GM12878 (cell line): Measurements from ENCODE around the gene NOM1.

Experiments used
- CEBPB ChIP-seq, 2 experiments: fragments of 150-350 bp in 1 of 2; IDR thresholded peaks; 2 replicates each; pipeline ENCODE4 v1.6.1; 2012 to 2014; ENCODE audit warnings: low read depth in 2 of 2, low read length in 2 of 2, borderline replicate concordance in 1 of 2, inconsistent platforms in 1 of 2
- CHD1 ChIP-seq: IDR thresholded peaks from 2 replicates; pipeline ENCODE4 v1.6.1; 2012; ENCODE audit warnings: low read depth, low read length, improper control_type of control experiment
- CREM ChIP-seq: IDR thresholded peaks from 2 replicates; pipeline ENCODE4 v1.6.1; 2014; ENCODE audit warnings: antibody characterized with exemption, low read depth
- CTCF ChIP-seq, 3 experiments: IDR thresholded peaks in 2 of 3; conservative IDR thresholded peaks in 1 of 3; 2 replicates each; pipeline ENCODE4 v1.5.1; 2011; ENCODE audit warnings: low read depth in 3 of 3, low read length in 3 of 3, mild to moderate bottlenecking in 3 of 3, control low read depth in 2 of 3, moderate library complexity in 2 of 3, inconsistent platforms in 1 of 3, mixed read lengths in 1 of 3; ENCODE audit not compliant: control insufficient read depth in 2 of 3, insufficient read depth in 1 of 3; ENCODE audit errors: extremely low read depth in 1 of 3
- DPF2 ChIP-seq: fragments of 450-650 bp; IDR thresholded peaks from 2 replicates; pipeline ENCODE4 v1.6.1; 2017; ENCODE audit warnings: mild to moderate bottlenecking
- POLR2A ChIP-seq: IDR thresholded peaks from 2 replicates; pipeline ENCODE4 v1.6.1; 2011; ENCODE audit warnings: low read depth, mild to moderate bottlenecking, low read length
- SIN3A ChIP-seq: IDR thresholded peaks from 2 replicates; pipeline ENCODE4 v1.6.1; 2012; ENCODE audit warnings: low read depth, low read length, improper control_type of control experiment
- SKIL ChIP-seq: fragments of 450-650 bp; IDR thresholded peaks from 2 replicates; pipeline ENCODE4 v1.6.1; 2017; ENCODE audit warnings: mild to moderate bottlenecking, low read depth, inconsistent platforms; ENCODE audit not compliant: poor library complexity, severe bottlenecking
- SMC3 ChIP-seq: IDR thresholded peaks from 2 replicates; pipeline ENCODE4 v1.6.1; 2011; ENCODE audit warnings: low read length, improper control_type of control experiment, borderline replicate concordance
- SRF ChIP-seq, 2 experiments: IDR thresholded peaks; 2 replicates each; pipeline ENCODE4 v1.6.1; 2011; ENCODE audit warnings: low read depth in 2 of 2, low read length in 2 of 2, mild to moderate bottlenecking in 1 of 2, moderate library complexity in 1 of 2
- TARDBP ChIP-seq: IDR thresholded peaks from 2 replicates; pipeline ENCODE4 v1.6.1; 2016; ENCODE audit warnings: borderline replicate concordance
- ZBTB33 ChIP-seq: fragments of 450-650 bp; IDR thresholded peaks from 2 replicates; pipeline ENCODE4 v1.6.1; 2017; ENCODE audit warnings: mild to moderate bottlenecking
- TF ChIP-seq, protein P1 (sequence below): IDR thresholded peaks from 2 replicates; pipeline ENCODE4 v1.6.1; 2012; ENCODE audit warnings: low read depth, low read length, improper control_type of control experiment
- TF ChIP-seq, protein P2 (sequence below): fragments of 450-650 bp; IDR thresholded peaks from 2 replicates; pipeline ENCODE4 v1.6.1; 2017; ENCODE audit warnings: mild to moderate bottlenecking, moderate library complexity

DNA sequence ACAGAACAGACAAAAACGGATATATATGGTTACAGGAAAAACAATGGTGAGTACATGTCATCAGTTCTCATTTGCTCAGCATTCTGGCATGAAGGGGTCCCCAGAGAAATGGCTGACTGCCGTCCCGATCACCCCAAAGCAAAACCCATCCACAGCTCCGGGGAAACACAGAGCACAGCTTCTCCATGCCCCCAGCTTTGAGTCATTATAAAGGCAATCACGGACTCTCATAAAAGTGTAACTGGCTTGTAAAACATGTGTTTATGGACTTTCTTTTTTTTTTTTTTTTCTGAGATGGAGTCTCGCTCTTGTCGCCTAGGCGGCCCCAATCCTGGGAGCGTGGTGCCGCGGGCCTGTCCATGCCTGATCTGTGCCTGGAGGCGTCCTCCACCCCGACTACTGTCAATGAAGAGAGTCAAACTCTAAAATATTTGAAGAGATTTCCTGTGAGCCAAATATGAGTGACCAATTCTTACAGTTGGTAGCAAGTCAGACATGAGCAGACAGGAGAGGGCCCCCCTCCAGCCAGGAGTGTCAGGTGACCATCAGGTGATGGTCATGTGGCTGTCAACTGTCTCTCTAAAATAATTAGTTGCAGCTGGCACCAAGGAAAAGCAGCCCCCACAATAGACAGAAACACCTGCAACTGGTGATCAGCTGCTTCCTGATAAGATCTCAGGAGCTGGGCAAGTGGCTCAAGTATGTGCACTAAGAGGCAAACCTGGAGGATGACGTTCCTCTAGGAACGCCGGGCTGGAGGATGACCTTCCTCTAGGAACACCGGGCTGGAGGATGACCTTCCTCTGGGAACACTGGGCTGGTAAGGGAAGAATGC is 21.7 kb upstream of the NOM1 start:
- TF ChIP-seq SIN3A, result no peak
- TF ChIP-seq SMC3, result no peak
- TF ChIP-seq SRF (IDR thresholded peaks at IDR 0.05; ENCODE audit: low read depth in 2 of 2, low read length in 2 of 2), result no peak
- no peak for TF ChIP-seq CREM
- no peak for TF ChIP-seq ZBTB33
- TF ChIP-seq CTCF (IDR thresholded peaks at IDR 0.05 in 2 of 3, conservative IDR thresholded peaks at IDR 0.05 in 1 of 3; ENCODE audit: control insufficient read depth in 2 of 3, extremely low read depth in 1 of 3, insufficient read depth in 1 of 3, low read depth in 3 of 3, low read length in 3 of 3), result no peak
- TF ChIP-seq CEBPB (IDR thresholded peaks at IDR 0.05; ENCODE audit: borderline replicate concordance in 1 of 2, low read depth in 2 of 2, low read length in 2 of 2), result no peak
- TF ChIP-seq SKIL, result no peak
- no peak for TF ChIP-seq DPF2
- TF ChIP-seq, protein P1, sequence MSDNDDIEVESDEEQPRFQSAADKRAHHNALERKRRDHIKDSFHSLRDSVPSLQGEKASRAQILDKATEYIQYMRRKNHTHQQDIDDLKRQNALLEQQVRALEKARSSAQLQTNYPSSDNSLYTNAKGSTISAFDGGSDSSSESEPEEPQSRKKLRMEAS, result no peak
- no peak for TF ChIP-seq CHD1
- TF ChIP-seq POLR2A, result no peak
- TF ChIP-seq, protein P2, sequence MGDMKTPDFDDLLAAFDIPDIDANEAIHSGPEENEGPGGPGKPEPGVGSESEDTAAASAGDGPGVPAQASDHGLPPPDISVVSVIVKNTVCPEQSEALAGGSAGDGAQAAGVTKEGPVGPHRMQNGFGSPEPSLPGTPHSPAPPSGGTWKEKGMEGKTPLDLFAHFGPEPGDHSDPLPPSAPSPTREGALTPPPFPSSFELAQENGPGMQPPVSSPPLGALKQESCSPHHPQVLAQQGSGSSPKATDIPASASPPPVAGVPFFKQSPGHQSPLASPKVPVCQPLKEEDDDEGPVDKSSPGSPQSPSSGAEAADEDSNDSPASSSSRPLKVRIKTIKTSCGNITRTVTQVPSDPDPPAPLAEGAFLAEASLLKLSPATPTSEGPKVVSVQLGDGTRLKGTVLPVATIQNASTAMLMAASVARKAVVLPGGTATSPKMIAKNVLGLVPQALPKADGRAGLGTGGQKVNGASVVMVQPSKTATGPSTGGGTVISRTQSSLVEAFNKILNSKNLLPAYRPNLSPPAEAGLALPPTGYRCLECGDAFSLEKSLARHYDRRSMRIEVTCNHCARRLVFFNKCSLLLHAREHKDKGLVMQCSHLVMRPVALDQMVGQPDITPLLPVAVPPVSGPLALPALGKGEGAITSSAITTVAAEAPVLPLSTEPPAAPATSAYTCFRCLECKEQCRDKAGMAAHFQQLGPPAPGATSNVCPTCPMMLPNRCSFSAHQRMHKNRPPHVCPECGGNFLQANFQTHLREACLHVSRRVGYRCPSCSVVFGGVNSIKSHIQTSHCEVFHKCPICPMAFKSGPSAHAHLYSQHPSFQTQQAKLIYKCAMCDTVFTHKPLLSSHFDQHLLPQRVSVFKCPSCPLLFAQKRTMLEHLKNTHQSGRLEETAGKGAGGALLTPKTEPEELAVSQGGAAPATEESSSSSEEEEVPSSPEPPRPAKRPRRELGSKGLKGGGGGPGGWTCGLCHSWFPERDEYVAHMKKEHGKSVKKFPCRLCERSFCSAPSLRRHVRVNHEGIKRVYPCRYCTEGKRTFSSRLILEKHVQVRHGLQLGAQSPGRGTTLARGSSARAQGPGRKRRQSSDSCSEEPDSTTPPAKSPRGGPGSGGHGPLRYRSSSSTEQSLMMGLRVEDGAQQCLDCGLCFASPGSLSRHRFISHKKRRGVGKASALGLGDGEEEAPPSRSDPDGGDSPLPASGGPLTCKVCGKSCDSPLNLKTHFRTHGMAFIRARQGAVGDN, result no peak
- no peak for TF ChIP-seq TARDBP
